ENCODE results near the gene ZNF491.

- no peak for TF ChIP-seq XRCC5 (IDR thresholded peaks at IDR 0.05; ENCODE audit: low read depth, low read length)
- no peak for TF ChIP-seq CHD4 (IDR thresholded peaks at IDR 0.05; ENCODE audit: insufficient read depth, insufficient replicate concordance, low read depth, low read length, poor library complexity, severe bottlenecking)
Observed at GRCh38 chr19:11780431-11781020, 17.8 kb upstream of the ZNF491 start.

All from K562 (cell line).